Measurements from ENCODE around the gene DDX50. TPM values are rescaled to one million over a fixed set of nuclear protein-coding genes. Genes with fewer than 3 reads are reported as not detected.
A peak's percentile ranks its signal among the peaks of the same experiment; 100 is the strongest.

DDX50 gene, protein sequence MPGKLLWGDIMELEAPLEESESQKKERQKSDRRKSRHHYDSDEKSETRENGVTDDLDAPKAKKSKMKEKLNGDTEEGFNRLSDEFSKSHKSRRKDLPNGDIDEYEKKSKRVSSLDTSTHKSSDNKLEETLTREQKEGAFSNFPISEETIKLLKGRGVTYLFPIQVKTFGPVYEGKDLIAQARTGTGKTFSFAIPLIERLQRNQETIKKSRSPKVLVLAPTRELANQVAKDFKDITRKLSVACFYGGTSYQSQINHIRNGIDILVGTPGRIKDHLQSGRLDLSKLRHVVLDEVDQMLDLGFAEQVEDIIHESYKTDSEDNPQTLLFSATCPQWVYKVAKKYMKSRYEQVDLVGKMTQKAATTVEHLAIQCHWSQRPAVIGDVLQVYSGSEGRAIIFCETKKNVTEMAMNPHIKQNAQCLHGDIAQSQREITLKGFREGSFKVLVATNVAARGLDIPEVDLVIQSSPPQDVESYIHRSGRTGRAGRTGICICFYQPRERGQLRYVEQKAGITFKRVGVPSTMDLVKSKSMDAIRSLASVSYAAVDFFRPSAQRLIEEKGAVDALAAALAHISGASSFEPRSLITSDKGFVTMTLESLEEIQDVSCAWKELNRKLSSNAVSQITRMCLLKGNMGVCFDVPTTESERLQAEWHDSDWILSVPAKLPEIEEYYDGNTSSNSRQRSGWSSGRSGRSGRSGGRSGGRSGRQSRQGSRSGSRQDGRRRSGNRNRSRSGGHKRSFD
- 37.6 and 41.4 TPM in 2 replicates for total RNA-seq
- long read RNA-seq, transcript DDX50-201 (15 exons, 2,538 nt), result major isoform, 103 of 147 reads
- long read RNA-seq, partial matches to known transcripts, result 23 of 147 reads
- long read RNA-seq, other reads (novel, unspliced or antisense), result 21 of 147 reads

DNA sequence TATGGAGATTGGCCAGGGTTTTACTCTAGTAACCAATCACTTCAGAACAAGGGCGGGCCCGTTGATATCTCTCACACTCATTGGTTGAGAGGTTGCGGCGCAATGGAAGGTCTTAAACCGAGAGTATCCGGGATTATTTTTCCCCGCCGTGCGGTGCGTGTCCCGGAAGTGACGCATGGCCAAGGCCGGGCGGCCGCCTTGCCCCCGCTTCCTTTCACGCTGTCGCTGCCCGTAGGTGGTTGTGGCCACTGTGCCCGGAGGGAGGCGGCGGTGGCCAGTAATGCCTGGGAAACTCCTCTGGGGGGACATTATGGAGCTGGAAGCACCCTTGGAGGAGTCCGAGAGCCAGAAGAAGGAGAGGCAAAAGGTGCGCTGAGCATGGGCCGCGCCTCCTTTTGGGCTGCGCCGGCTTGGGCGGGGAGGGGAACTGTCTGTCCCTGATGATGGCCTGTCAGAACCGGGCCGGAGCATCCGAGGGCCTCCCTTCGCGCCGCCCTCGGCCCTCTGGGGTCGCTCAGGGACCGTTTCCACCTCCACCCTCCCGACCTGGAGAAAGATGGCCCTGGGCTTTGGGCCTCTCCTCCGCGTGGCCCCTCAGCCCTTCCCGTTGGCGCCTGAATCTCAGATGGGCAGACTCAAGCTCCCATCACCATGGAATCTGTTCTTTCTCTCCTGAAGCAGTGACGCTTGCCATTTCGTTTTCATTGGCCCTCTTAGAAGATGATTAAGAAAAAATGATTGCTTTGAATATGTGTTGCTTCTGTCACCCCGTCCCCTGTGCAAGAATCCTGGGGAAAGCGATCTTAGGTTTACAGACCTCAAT is at the start of gene DDX50:
Gene DDX50, plus strand, starts transcription at position 211 of the 823 bp plus-strand sequence. Its CDS starts 70 bp downstream, at position 281.
- H3K27me3 Mint-ChIP-seq (ENCODE audit: unreplicated experiment), result no peaks in the 10 kb centered on the region

DNA sequence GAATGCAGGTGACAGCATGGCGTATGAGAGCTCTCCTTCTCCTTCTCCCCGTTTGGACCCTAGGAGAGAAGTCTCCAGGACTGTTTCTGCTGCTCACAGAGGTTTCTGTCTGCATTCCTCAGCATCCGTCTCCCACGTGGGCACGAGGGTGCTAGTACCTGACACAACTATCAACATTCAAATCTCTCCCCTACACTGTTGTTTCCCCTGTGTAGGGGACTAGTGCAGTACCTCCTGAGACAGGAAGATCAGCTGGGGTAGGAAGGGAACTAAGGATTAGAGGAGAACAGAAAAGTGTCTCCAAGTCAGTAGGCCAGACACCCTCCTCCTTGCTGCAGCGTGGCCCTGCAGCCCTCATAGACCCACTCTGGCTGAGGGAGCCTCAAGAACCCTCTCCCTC is 44.8 kb upstream of the DDX50 start:
- Mint-ChIP-seq H3K27ac (ENCODE audit: unreplicated experiment) (no peak overlapping the region), H3K4me1 (ENCODE audit: unreplicated experiment) (no peaks in the 10 kb centered on the region), H3K36me3 (ENCODE audit: unreplicated experiment) (peaks cover 9% of the 10 kb centered on the region), H3K9me3 (ENCODE audit: unreplicated experiment) (peaks cover 15% of the 10 kb centered on the region), H3K27me3 (ENCODE audit: unreplicated experiment) (peaks cover 7% of the 10 kb centered on the region), H3K4me3 (ENCODE audit: unreplicated experiment) (no peak overlapping the region)
- TF ChIP-seq, protein P1, sequence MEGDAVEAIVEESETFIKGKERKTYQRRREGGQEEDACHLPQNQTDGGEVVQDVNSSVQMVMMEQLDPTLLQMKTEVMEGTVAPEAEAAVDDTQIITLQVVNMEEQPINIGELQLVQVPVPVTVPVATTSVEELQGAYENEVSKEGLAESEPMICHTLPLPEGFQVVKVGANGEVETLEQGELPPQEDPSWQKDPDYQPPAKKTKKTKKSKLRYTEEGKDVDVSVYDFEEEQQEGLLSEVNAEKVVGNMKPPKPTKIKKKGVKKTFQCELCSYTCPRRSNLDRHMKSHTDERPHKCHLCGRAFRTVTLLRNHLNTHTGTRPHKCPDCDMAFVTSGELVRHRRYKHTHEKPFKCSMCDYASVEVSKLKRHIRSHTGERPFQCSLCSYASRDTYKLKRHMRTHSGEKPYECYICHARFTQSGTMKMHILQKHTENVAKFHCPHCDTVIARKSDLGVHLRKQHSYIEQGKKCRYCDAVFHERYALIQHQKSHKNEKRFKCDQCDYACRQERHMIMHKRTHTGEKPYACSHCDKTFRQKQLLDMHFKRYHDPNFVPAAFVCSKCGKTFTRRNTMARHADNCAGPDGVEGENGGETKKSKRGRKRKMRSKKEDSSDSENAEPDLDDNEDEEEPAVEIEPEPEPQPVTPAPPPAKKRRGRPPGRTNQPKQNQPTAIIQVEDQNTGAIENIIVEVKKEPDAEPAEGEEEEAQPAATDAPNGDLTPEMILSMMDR (IDR thresholded peaks at IDR 0.05), result no peak
- DNase-seq (ENCODE audit: extremely low spot score, unreplicated experiment), result no peak

More for the DNA sequence above, at the start of gene DDX50:
- Mint-ChIP-seq H3K36me3 (ENCODE audit: unreplicated experiment) (peaks cover 7% of the 10 kb centered on the region), H3K9me3 (ENCODE audit: unreplicated experiment) (no peaks in the 10 kb centered on the region), H3K4me3 (ENCODE audit: unreplicated experiment) (peak within 1 kb of the TSS; percentile 98), H3K27ac (ENCODE audit: unreplicated experiment) (peak within 1 kb of the TSS; percentile 99), H3K4me1 (ENCODE audit: unreplicated experiment) (peaks cover 26% of the 10 kb centered on the region)
- TF ChIP-seq, protein P1 (IDR thresholded peaks at IDR 0.05), result no peak
- DNase-seq (ENCODE audit: extremely low spot score, unreplicated experiment), result peak; percentile 98

DNA sequence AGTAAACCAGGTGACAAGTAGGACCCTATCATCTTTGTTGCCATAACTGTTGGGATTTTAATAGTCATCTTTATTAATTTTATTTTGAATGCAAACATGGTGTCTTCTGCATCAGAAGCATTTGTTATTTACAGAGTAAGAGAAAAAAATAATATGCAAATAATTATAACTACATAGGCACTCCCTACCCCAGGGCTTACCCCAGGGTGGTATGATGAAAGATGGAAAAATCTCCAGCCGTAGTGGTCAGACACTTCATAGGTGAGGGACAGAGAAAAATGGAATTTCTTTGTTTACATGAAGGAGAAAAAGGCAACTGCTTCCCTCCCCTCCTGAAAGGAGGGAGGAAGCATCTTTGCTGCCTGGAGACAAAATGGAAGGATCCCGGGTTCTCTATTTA is 44.1 kb upstream of the DDX50 start:
- no peaks in the 10 kb centered on the region for H3K4me1 Mint-ChIP-seq (ENCODE audit: unreplicated experiment)
- H3K27me3 Mint-ChIP-seq (ENCODE audit: unreplicated experiment), result peaks cover 7% of the 10 kb centered on the region
- no peak overlapping the region for H3K4me3 Mint-ChIP-seq (ENCODE audit: unreplicated experiment)
- TF ChIP-seq, protein P1 (IDR thresholded peaks at IDR 0.05), result no peak
- H3K9me3 Mint-ChIP-seq (ENCODE audit: unreplicated experiment), result peaks cover 22% of the 10 kb centered on the region
- H3K27ac Mint-ChIP-seq (ENCODE audit: unreplicated experiment), result no peak overlapping the region
- peaks cover 14% of the 10 kb centered on the region for H3K36me3 Mint-ChIP-seq (ENCODE audit: unreplicated experiment)
- no peak for DNase-seq (ENCODE audit: extremely low spot score, unreplicated experiment)

DNA sequence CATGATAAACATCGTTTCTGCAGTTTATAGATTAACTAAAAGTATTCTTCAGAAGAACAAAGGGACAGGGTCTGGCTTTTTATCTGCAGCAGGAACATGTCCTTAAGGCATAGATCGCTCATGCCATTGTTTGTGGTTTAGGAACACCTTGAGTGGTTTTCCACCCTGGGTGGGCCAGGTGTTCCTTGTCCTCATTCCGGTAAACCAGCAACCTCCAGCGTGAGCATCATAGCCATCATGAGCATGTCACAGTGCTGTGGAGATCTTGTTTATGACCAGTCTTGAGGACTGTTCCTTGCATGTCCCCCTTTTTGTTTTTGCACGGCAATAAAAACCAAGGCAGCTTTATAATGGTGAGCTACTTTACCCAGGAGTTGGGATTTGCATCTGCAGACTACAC is 39.9 kb upstream of the DDX50 start:
- no peaks in the 10 kb centered on the region for H3K4me1 Mint-ChIP-seq (ENCODE audit: unreplicated experiment)
- H3K27ac Mint-ChIP-seq (ENCODE audit: unreplicated experiment), result no peak overlapping the region
- DNase-seq (ENCODE audit: extremely low spot score, unreplicated experiment), result no peak
- no peak overlapping the region for H3K4me3 Mint-ChIP-seq (ENCODE audit: unreplicated experiment)
- H3K9me3 Mint-ChIP-seq (ENCODE audit: unreplicated experiment), result peaks cover 31% of the 10 kb centered on the region
- TF ChIP-seq, protein P1 (IDR thresholded peaks at IDR 0.05), result no peak
- H3K27me3 Mint-ChIP-seq (ENCODE audit: unreplicated experiment), result peaks cover 7% of the 10 kb centered on the region
- H3K36me3 Mint-ChIP-seq (ENCODE audit: unreplicated experiment), result peaks cover 17% of the 10 kb centered on the region

All from osteocyte (in vitro differentiated cells).